Nephron (organoid): ENCODE results near the gene KCNQ4.
A peak's percentile ranks its signal among the peaks of the same experiment; 100 is the strongest.

Source experiments
- H3K27ac Mint-ChIP-seq, 3 experiments: 2 replicates each; pipeline ENCODE4 v1.8.0; 2020; ENCODE audit warnings: mixed read lengths in 3 of 3, mild to moderate bottlenecking in 2 of 3, moderate library complexity in 1 of 3
- H3K27me3 Mint-ChIP-seq: 2 replicates; pipeline ENCODE4 v1.8.0; 2021; ENCODE audit warnings: low read depth, mild to moderate bottlenecking, moderate library complexity, mixed read lengths
- H3K36me3 Mint-ChIP-seq: 2 replicates; pipeline ENCODE4 v1.8.0; 2020; ENCODE audit warnings: low read depth, mixed read lengths
- H3K4me1 Mint-ChIP-seq: 2 replicates; pipeline ENCODE4 v1.8.0; 2020; ENCODE audit warnings: mixed read lengths
- H3K4me3 Mint-ChIP-seq, 3 experiments: 2 replicates each; pipeline ENCODE4 v1.8.0; 2020; ENCODE audit warnings: mild to moderate bottlenecking in 3 of 3, mixed read lengths in 3 of 3, moderate library complexity in 2 of 3
- H3K9me3 Mint-ChIP-seq: 2 replicates; pipeline ENCODE4 v1.8.0; 2020; ENCODE audit warnings: mixed read lengths
- CTCF ChIP-seq, 3 experiments: fragments of 200-600 bp; sonication (generic); IDR thresholded peaks; one replicate each; pipeline ENCODE4 v1.5.0; 2021; ENCODE audit warnings: antibody characterized with exemption in 3 of 3; ENCODE audit not compliant: unreplicated experiment in 3 of 3

KCNQ4 gene

GRCh38 chr1:40794048-40794447 is 10.5 kb downstream of the KCNQ4 start:
- TF ChIP-seq CTCF (IDR thresholded peaks at IDR 0.05; ENCODE audit: unreplicated experiment in 3 of 3) = no peak
- no peaks in the 10 kb centered on the region for H3K9me3 Mint-ChIP-seq
- H3K27me3 Mint-ChIP-seq = peaks cover 12% of the 10 kb centered on the region
- H3K4me3 Mint-ChIP-seq = no peak overlapping the region
- no peaks in the 10 kb centered on the region for H3K36me3 Mint-ChIP-seq
- peaks cover 35% of the 10 kb centered on the region for H3K4me1 Mint-ChIP-seq
- H3K27ac Mint-ChIP-seq = no peak overlapping the region

- H3K27me3 Mint-ChIP-seq = peaks cover 16% of the 10 kb centered on the region
- H3K4me1 Mint-ChIP-seq = peaks cover 42% of the 10 kb centered on the region
- H3K27ac Mint-ChIP-seq = peak overlapping the region; percentile 19 to 75 (median 62)
- H3K9me3 Mint-ChIP-seq = no peaks in the 10 kb centered on the region
- H3K36me3 Mint-ChIP-seq = no peaks in the 10 kb centered on the region
- TF ChIP-seq CTCF (IDR thresholded peaks at IDR 0.05; ENCODE audit: unreplicated experiment in 3 of 3) = no peak
- no peak overlapping the region for H3K4me3 Mint-ChIP-seq
Observed at GRCh38 chr1:40794974-40795715, 11.6 kb downstream of the KCNQ4 start.

- H3K27me3 Mint-ChIP-seq = peaks cover 12% of the 10 kb centered on the region
- peaks cover 44% of the 10 kb centered on the region for H3K4me1 Mint-ChIP-seq
- peak overlapping the region; percentile 19 to 75 (median 62) for H3K27ac Mint-ChIP-seq
Observed at GRCh38 chr1:40795811-40796586, 12.4 kb downstream of the KCNQ4 start.

GRCh38 chr1:40796939-40797667 is 13.5 kb downstream of the KCNQ4 start:
- Mint-ChIP-seq H3K4me1 (peaks cover 49% of the 10 kb centered on the region), H3K27me3 (peaks cover 12% of the 10 kb centered on the region), H3K4me3 (no peak overlapping the region), H3K9me3 (no peaks in the 10 kb centered on the region), H3K27ac (peak overlapping the region in 2 of 3 experiments; percentile 26 to 33), H3K36me3 (no peaks in the 10 kb centered on the region)
- TF ChIP-seq CTCF (IDR thresholded peaks at IDR 0.05; ENCODE audit: unreplicated experiment in 3 of 3) = no peak

More at GRCh38 chr1:40795811-40796586, 12.4 kb downstream of the KCNQ4 start:
- no peaks in the 10 kb centered on the region for H3K9me3 Mint-ChIP-seq
- no peak overlapping the region for H3K4me3 Mint-ChIP-seq
- H3K36me3 Mint-ChIP-seq = no peaks in the 10 kb centered on the region
- no peak for TF ChIP-seq CTCF (IDR thresholded peaks at IDR 0.05; ENCODE audit: unreplicated experiment in 3 of 3)

- H3K9me3 Mint-ChIP-seq = no peaks in the 10 kb centered on the region
Observed at GRCh38 chr1:40797668-40798010, 14.1 kb downstream of the KCNQ4 start.

More at GRCh38 chr1:40797668-40798010, 14.1 kb downstream of the KCNQ4 start:
- Mint-ChIP-seq H3K4me1 (peaks cover 49% of the 10 kb centered on the region), H3K4me3 (no peak overlapping the region), H3K27me3 (peaks cover 13% of the 10 kb centered on the region), H3K27ac (peak overlapping the region in 2 of 3 experiments; percentile 26 to 33), H3K36me3 (no peaks in the 10 kb centered on the region)
- no peak for TF ChIP-seq CTCF (IDR thresholded peaks at IDR 0.05; ENCODE audit: unreplicated experiment in 3 of 3)
